Endothelial cell of umbilical vein (primary cell): Measurements from ENCODE around the gene RNF168. TPM values are rescaled to one million over a fixed set of nuclear protein-coding genes. Genes with fewer than 3 reads are reported as not detected.

Experiments used
- BruUV-seq: library from RNA; stranded (reverse); fragments of 400-500 nt; replicated peaks from 2 replicates; lab custom pipeline; 2021; lab: Mats Ljungman, UMichigan
- CTCF ChIA-PET: fragments of 300-600, 350-600 bp; sonication (Branson Sonifier 250); formaldehyde crosslinking; loops from one replicate; lab custom pipeline; 2021; ENCODE audit warnings: antibody characterized with exemption, inconsistent platforms; lab: Charles Lee
- POLR2A ChIA-PET: fragments of 300-600, 350-600 bp; sonication (Branson Sonifier 250); formaldehyde crosslinking; loops from one replicate; lab custom pipeline; 2021; ENCODE audit warnings: antibody characterized with exemption, inconsistent platforms; lab: Charles Lee
- DNase-seq: peaks from one replicate; pipeline ENCODE4 v3.0.0-alpha.2; 2011; ENCODE audit warnings: low read depth, low spot score
- FAIRE-seq: peaks from 2 replicates; lab custom pipeline; 2011; peaks lifted over from hg19 to GRCh38; lab: Jason Lieb, UNC
- H2AFZ ChIP-seq: 2 replicates; pipeline ENCODE4 v1.6.0; 2012; ENCODE audit warnings: low read depth, low read length, control low read depth, inconsistent platforms
- H3K27ac ChIP-seq: 2 replicates; pipeline ENCODE4 v1.5.1; 2011; ENCODE audit warnings: low read depth, mild to moderate bottlenecking, control low read depth, low read length, moderate library complexity; ENCODE audit not compliant: insufficient read depth
- H3K27me3 ChIP-seq, 2 experiments: 2 replicates each; pipeline versions ENCODE4 v1.6.0 to v1.6.1; 2011; ENCODE audit warnings: low read length in 2 of 2, mixed read lengths in 1 of 2; ENCODE audit not compliant: control insufficient read depth in 2 of 2, insufficient read depth in 2 of 2
- H3K36me3 ChIP-seq, 2 experiments: 2 replicates in 1 of 2; 3 replicates in 1 of 2; pipeline ENCODE4 v1.5.1; 2011; ENCODE audit warnings: low read length in 2 of 2, mild to moderate bottlenecking in 1 of 2, moderate library complexity in 1 of 2; ENCODE audit not compliant: control insufficient read depth in 2 of 2, insufficient read depth in 2 of 2; ENCODE audit errors: extremely low read depth in 1 of 2
- H3K4me1 ChIP-seq: 3 replicates; pipeline ENCODE4 v1.5.1; 2011; ENCODE audit warnings: mild to moderate bottlenecking, low read length; ENCODE audit not compliant: control insufficient read depth, insufficient read depth; ENCODE audit errors: extremely low read depth
- H3K4me2 ChIP-seq: 2 replicates; pipeline ENCODE4 v1.6.1; 2011; ENCODE audit warnings: low read length, control low read depth, mixed read lengths; ENCODE audit not compliant: insufficient read depth
- H3K4me3 ChIP-seq, 3 experiments: fragments of 200-600 bp in 1 of 3; sonication (generic), shearing (Covaris generic) in 1 of 3; replicated peaks in 1 of 3; 2 replicates each; pipeline ENCODE4 v1.5.1; 2011 to 2016; ENCODE audit warnings: control low read depth in 3 of 3, low read length in 3 of 3, mild to moderate bottlenecking in 2 of 3, inconsistent platforms in 1 of 3, low read depth in 1 of 3, moderate library complexity in 1 of 3; ENCODE audit not compliant: insufficient read depth in 1 of 3
- H3K79me2 ChIP-seq: 2 replicates; pipeline ENCODE4 v1.6.0; 2012; ENCODE audit warnings: low read length, inconsistent platforms; ENCODE audit not compliant: control insufficient read depth, insufficient read depth
- H3K9ac ChIP-seq: replicated peaks from 2 replicates; pipeline ENCODE3; 2011; ENCODE audit warnings: low read length, control low read depth; ENCODE audit not compliant: insufficient read depth; ENCODE audit errors: extremely low read depth
- H3K9me1 ChIP-seq: replicated peaks from 3 replicates; pipeline ENCODE4 v1.6.0; 2011; ENCODE audit warnings: mild to moderate bottlenecking, low read length; ENCODE audit not compliant: control insufficient read depth, insufficient read depth; ENCODE audit errors: extremely low read depth
- H3K9me3 ChIP-seq: replicated peaks from 2 replicates; pipeline ENCODE4 v1.5.1; 2012; ENCODE audit warnings: low read length, inconsistent platforms; ENCODE audit not compliant: control insufficient read depth, insufficient read depth
- H4K20me1 ChIP-seq: replicated peaks from 2 replicates; pipeline ENCODE3; 2011; ENCODE audit warnings: mild to moderate bottlenecking, low read length; ENCODE audit not compliant: control insufficient read depth, insufficient read depth; ENCODE audit errors: extremely low read depth
- CTCF ChIP-seq, 2 donors: IDR thresholded peaks; 1 replicate in 1 of 2; 2 replicates in 1 of 2; pipeline ENCODE4 v1.5.1; 2011; ENCODE audit warnings: low read length in 2 of 2, mild to moderate bottlenecking in 2 of 2, moderate library complexity in 2 of 2, control low read depth in 1 of 2, inconsistent platforms in 1 of 2, low read depth in 1 of 2; ENCODE audit not compliant: insufficient read depth in 1 of 2; ENCODE audit errors: extremely low read depth in 1 of 2
- EZH2 ChIP-seq: IDR thresholded peaks from 2 replicates; pipeline ENCODE4 v1.6.1; 2012; ENCODE audit warnings: borderline replicate concordance, low read depth, mild to moderate bottlenecking, moderate library complexity, low read length, inconsistent platforms; ENCODE audit not compliant: severe bottlenecking
- FOS ChIP-seq: IDR thresholded peaks from 2 replicates; pipeline ENCODE4 v1.6.1; 2011; ENCODE audit warnings: mild to moderate bottlenecking, low read length, moderate library complexity, borderline replicate concordance; ENCODE audit not compliant: insufficient read depth
- GATA2 ChIP-seq: IDR thresholded peaks from 2 replicates; pipeline ENCODE4 v1.7.0; 2011; ENCODE audit warnings: low read depth, mild to moderate bottlenecking, moderate library complexity, mixed read lengths, low read length; ENCODE audit not compliant: insufficient read length, insufficient read depth
- JUN ChIP-seq: IDR thresholded peaks from 2 replicates; pipeline ENCODE4 v1.6.1; 2011; ENCODE audit warnings: borderline replicate concordance, low read depth; ENCODE audit not compliant: insufficient read length, insufficient read depth
- MAX ChIP-seq: IDR thresholded peaks from 2 replicates; pipeline ENCODE4 v1.6.1; 2011; ENCODE audit not compliant: insufficient read depth, insufficient read length
- POLR2A ChIP-seq: IDR thresholded peaks from 2 replicates; pipeline ENCODE4 v1.6.1; 2012; ENCODE audit warnings: low read depth, mild to moderate bottlenecking, control low read depth, low read length
- POLR2AphosphoS5 ChIP-seq: IDR thresholded peaks from 2 replicates; pipeline ENCODE4 v1.6.1; 2012; ENCODE audit warnings: low read depth, mild to moderate bottlenecking, control low read depth, low read length, moderate library complexity; ENCODE audit not compliant: insufficient read depth
- dilution Hi-C: fragments of 300-500 bp; cut with MboI; formaldehyde crosslinking; loops from one replicate; pipeline ENCODE4 v1.15.0; 2019; ENCODE audit warnings: low sequenced_read_pairs; ENCODE audit not compliant: extremely low pct_ligation_motif_present
- intact Hi-C: fragments of 100-400 bp; cut with micrococcal nuclease; formaldehyde crosslinking; loops from one replicate; pipeline ENCODE4 v1.10.0; 2022
- polyA plus RNA-seq, 4 experiments: library from polyadenylated mRNA; depleted of rRNA in 3 of 4; stranded (reverse) in 3 of 4; unstranded in 1 of 4; fragments of >200 nt; gene quantifications; 2 replicates each; pipeline versions ENCODE4 v1.2.1 to v1.2.3, GENCODE V29; 2011 to 2012; ENCODE audit warnings: missing spikeins in 1 of 4
- total RNA-seq: library from RNA; stranded (reverse); gene quantifications from 2 replicates; pipeline ENCODE4 v1.2.3, GENCODE V29; 2021

RNF168 gene
- total and polyA plus RNA-seq, 2 donors (not counting 3 experiments of a cell fraction or from before 2014, with no cell fraction given), result 4.0 to 32.9 TPM

GRCh38 chr3:196544491-196544992 is 41.0 kb upstream of the RNF168 start:
- CTCF ChIA-PET, result interaction anchor here (1.2 kb wide), 1 partner anchor 16 kb away, joined by 5 read pairs; no protein-coding TSS in a partner anchor
- dilution Hi-C loops, result no loop called here
- BruUV-seq, result no TSS peak

More at GRCh38 chr3:196544491-196544992, 41.0 kb upstream of the RNF168 start:
- Histone ChIP-seq H3K4me1 (no peaks in the 10 kb centered on the region), H3K9me3 (peaks cover 2% of the 10 kb centered on the region), H3K4me2 (no peak overlapping the region), H3K9me1 (no peaks in the 10 kb centered on the region), H3K36me3 (no peaks in the 10 kb centered on the region), H3K4me3 (no peak overlapping the region), H3K27me3 (peaks cover 2 to 3% of the 10 kb centered on the region in 2 experiments), H3K27ac (no peak overlapping the region), H3K79me2 (no peaks in the 10 kb centered on the region), H3K9ac (no peak overlapping the region), H2AFZ (no peak overlapping the region), H4K20me1 (no peaks in the 10 kb centered on the region)
- intact Hi-C loops, result no loop called here
- DNase-seq, result no peak
- POLR2A ChIA-PET, result no interaction called here
- FAIRE-seq, result no peak
- no peak for TF ChIP-seq GATA2
- no peak for TF ChIP-seq MAX
- TF ChIP-seq FOS, result no peak
- TF ChIP-seq EZH2, result no peak
- TF ChIP-seq CTCF (IDR thresholded peaks at IDR 0.05; ENCODE audit: extremely low read depth in 1 of 2, insufficient read depth in 1 of 2, low read depth in 1 of 2, low read length in 2 of 2), result no peak
- no peak for TF ChIP-seq POLR2AphosphoS5
- TF ChIP-seq POLR2A, result no peak
- no peak for TF ChIP-seq JUN
